Measurements from ENCODE around the gene SMARCAD1.

SMARCAD1 gene, protein sequence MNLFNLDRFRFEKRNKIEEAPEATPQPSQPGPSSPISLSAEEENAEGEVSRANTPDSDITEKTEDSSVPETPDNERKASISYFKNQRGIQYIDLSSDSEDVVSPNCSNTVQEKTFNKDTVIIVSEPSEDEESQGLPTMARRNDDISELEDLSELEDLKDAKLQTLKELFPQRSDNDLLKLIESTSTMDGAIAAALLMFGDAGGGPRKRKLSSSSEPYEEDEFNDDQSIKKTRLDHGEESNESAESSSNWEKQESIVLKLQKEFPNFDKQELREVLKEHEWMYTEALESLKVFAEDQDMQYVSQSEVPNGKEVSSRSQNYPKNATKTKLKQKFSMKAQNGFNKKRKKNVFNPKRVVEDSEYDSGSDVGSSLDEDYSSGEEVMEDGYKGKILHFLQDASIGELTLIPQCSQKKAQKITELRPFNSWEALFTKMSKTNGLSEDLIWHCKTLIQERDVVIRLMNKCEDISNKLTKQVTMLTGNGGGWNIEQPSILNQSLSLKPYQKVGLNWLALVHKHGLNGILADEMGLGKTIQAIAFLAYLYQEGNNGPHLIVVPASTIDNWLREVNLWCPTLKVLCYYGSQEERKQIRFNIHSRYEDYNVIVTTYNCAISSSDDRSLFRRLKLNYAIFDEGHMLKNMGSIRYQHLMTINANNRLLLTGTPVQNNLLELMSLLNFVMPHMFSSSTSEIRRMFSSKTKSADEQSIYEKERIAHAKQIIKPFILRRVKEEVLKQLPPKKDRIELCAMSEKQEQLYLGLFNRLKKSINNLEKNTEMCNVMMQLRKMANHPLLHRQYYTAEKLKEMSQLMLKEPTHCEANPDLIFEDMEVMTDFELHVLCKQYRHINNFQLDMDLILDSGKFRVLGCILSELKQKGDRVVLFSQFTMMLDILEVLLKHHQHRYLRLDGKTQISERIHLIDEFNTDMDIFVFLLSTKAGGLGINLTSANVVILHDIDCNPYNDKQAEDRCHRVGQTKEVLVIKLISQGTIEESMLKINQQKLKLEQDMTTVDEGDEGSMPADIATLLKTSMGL

DNA sequence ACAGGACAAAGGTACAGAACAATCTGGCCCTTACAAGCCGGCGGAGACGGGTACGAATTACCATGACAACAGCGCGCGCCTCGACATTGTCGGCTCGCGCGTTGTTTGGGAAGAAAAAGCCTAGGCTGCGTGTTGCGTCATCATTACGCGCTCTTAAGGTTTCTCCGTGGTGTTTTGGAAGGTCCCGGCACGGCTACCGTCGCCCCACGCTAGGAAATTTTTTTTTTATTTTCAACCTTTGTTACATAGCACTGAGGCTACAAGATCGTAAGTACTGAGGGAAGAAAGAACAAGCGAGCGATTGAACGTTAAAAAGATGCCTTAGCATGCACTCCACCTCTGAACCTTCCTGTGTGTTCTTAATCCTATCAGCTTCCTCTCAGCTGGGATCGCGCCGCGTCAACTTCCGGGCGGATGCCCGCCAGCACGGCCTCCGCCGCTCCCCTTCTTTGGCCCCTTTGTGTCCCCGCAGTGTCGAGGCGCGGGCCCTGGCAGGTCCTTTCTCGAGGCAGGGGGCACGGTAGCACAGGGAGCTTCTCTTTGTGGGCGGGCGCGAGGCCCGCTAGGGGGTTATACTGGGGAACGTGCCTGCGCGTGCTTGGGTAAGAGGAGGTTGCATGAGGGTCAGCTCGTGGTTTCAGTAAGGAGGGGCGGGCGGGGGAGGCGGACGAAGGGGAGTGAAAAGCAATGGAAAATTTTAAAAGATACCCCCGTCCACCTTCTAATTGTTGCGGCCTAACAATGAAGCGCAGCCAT is at the start of gene SMARCAD1:
Gene SMARCAD1 (plus strand): TSS at position 397 of the 756 bp plus-strand sequence. CDS start 530 bp downstream, outside the sequence.
- Mint-ChIP-seq H3K27ac (peak within 1 kb of the TSS; percentile 97), H3K4me3 (peak within 1 kb of the TSS; percentile 95), H3K4me1 (ENCODE audit: low read depth) (peaks cover 37% of the 10 kb centered on the region), H3K9me3 (ENCODE audit: low read depth) (no peaks in the 10 kb centered on the region), H3K27me3 (no peaks in the 10 kb centered on the region), H3K36me3 (peaks cover 14% of the 10 kb centered on the region)

DNA sequence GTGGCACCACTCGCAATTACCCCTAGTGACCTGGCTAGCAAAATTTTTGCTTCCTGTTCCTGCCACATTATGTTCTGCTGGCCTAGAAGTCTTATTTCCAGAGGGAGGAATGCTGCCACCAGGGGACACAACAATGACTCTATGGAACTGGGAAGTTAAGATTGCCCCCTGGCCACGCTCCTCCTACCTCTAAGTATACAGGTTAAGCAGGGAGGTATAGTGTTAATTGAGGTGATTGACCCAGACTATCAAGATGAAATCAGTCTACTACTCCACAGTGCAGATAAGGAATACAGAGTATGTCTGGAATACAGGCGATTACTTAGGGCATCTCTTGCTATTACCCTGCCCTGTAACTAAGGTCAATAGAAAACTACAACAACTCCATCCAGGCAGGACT is 48.8 kb upstream of the SMARCAD1 start:
- Mint-ChIP-seq H3K36me3 (no peaks in the 10 kb centered on the region), H3K27me3 (no peaks in the 10 kb centered on the region), H3K4me1 (ENCODE audit: low read depth) (no peaks in the 10 kb centered on the region), H3K9me3 (ENCODE audit: low read depth) (no peaks in the 10 kb centered on the region), H3K27ac (no peak overlapping the region), H3K4me3 (no peak overlapping the region)

DNA sequence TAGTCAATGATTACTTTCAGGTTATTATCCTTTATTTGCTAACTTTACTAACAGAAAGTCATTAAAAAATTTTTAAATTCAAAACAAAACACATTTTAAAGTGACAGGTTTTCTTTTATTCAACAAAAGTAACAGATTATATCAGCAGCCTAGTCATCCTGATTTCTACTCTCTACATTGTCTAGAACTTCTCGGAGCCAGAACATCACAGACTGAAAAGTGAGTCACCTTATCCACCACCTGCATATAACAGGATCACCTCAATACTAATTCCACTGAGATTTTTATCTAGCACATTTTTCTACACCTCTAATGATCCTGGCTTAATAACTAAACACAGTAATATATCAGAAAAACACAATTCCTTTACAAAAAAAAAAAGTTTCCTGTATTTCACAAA is 47.9 kb upstream of the SMARCAD1 start:
- Mint-ChIP-seq H3K4me3 (no peak overlapping the region), H3K36me3 (no peaks in the 10 kb centered on the region), H3K9me3 (ENCODE audit: low read depth) (no peaks in the 10 kb centered on the region), H3K27ac (no peak overlapping the region), H3K4me1 (ENCODE audit: low read depth) (no peaks in the 10 kb centered on the region), H3K27me3 (no peaks in the 10 kb centered on the region)

DNA sequence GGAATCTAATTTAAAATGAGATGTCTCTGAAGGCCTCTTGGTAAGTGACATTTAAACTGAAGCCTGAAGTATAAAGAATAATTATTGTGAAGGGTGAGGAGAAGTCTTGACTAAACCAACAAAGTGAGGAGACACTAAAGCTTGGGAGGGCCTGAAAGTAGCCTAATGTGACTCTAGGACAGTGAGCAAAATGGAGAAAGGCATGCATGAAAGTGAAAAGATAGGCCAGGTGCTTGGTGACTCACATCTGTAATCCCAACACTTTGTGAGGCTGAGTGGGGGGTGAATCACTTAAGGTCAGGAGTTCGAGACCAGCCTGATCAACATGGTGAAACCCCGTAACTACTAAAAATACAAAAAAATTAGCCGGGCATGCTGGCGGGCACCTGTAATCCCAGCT is 46.9 kb upstream of the SMARCAD1 start:
- Mint-ChIP-seq H3K4me3 (no peak overlapping the region), H3K4me1 (ENCODE audit: low read depth) (no peaks in the 10 kb centered on the region), H3K9me3 (ENCODE audit: low read depth) (no peaks in the 10 kb centered on the region), H3K27ac (no peak overlapping the region), H3K27me3 (no peaks in the 10 kb centered on the region), H3K36me3 (no peaks in the 10 kb centered on the region)

DNA sequence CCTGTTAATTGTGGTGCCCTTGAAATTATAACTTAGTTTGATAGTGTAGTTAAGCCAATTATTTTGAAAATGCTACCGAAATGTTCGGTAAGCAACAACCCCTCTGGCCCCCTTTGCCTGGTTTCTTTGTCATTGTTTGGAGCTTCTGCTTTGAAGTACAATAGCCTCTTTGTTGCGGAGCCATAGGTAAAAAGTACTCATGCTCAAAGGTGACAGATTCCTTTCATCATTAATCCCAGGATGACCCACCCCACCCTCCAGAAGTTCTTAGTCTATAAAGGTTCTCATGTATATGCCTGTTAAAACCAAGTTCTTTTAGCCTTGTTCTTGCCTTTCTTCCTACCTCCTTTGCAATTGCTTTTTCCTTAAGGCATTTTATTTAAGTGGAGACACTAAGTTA is 42.4 kb upstream of the SMARCAD1 start:
- Mint-ChIP-seq H3K27ac (no peak overlapping the region), H3K4me3 (no peak overlapping the region), H3K9me3 (ENCODE audit: low read depth) (no peaks in the 10 kb centered on the region), H3K27me3 (no peaks in the 10 kb centered on the region), H3K4me1 (ENCODE audit: low read depth) (no peaks in the 10 kb centered on the region), H3K36me3 (no peaks in the 10 kb centered on the region)

DNA sequence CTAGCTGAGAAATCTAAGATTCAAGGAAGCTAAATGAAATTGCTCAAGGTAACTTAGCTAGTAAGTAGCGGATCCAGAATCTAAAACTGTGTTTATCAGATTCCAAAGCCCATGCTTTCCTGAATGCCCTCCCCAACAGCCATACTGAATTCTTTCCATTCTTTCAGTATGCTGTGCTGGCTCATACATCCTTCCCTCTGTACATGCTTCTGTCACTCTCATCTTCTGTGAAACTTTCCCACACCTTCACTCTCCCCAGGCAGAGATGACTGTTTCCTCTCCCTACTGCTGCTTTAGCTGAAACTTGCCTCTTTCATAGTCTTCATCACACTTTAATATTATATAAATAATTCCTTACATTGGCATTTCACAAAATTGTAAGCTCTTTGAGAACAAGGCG is 39.3 kb upstream of the SMARCAD1 start:
- Mint-ChIP-seq H3K4me1 (ENCODE audit: low read depth) (no peaks in the 10 kb centered on the region), H3K9me3 (ENCODE audit: low read depth) (peaks cover 3% of the 10 kb centered on the region), H3K27me3 (peaks cover 5% of the 10 kb centered on the region), H3K27ac (no peak overlapping the region), H3K4me3 (no peak overlapping the region), H3K36me3 (no peaks in the 10 kb centered on the region)

DNA sequence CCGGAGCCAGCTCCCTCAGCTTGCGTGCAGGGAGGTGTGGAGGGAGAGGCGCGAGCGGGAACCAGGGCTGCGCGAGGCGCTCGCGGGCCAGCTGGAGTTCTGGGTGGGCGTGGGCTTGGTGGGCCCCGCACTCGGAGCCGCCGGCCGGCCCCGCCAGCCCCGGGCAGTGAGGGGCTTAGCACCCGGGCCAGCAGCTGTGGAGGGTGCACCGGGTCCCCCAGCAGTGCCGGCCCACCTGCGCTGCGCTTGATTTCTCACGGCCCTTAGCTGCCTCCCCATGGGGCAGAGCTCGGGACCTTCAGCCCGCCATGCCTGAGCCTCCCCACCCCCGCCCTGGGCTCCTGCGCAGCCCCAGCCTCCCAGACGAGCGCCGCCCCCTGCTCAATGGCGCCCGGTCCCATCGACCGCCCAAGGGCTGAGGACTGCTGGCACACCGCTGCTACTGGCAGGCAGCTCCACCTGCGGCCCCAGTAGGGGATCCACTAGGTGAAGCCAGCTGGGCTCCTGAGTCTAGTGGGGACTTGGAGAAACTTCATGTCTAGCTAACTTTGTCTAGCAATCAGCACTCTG is 37.8 kb upstream of the SMARCAD1 start:
- Mint-ChIP-seq H3K4me1 (ENCODE audit: low read depth) (no peaks in the 10 kb centered on the region), H3K27ac (no peak overlapping the region), H3K36me3 (no peaks in the 10 kb centered on the region), H3K27me3 (peaks cover 5% of the 10 kb centered on the region), H3K9me3 (ENCODE audit: low read depth) (peaks cover 3% of the 10 kb centered on the region), H3K4me3 (no peak overlapping the region)

DNA sequence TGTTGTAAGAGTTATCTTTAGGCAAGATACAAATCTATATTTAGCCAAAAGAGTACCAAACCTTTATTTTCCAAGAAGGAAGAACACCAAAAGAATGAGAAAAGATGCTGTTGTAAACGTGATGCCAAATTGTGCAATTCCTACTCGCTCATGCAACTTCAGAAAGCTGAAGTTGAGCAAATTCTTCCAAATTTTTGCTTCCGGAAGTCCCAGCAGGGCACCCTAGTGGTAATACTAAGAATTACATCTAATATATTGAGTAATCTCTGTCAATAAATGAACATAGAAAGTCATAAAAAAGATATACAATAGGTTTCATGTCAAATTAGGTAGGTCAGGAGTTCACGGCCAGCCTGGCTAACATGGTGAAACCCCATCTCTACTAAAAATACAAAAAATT is 36.0 kb upstream of the SMARCAD1 start:
- H3K27me3 Mint-ChIP-seq: peaks cover 5% of the 10 kb centered on the region
- no peaks in the 10 kb centered on the region for H3K4me1 Mint-ChIP-seq (ENCODE audit: low read depth)
- H3K36me3 Mint-ChIP-seq: no peaks in the 10 kb centered on the region
- peaks cover 3% of the 10 kb centered on the region for H3K9me3 Mint-ChIP-seq (ENCODE audit: low read depth)
- H3K27ac Mint-ChIP-seq: no peak overlapping the region
- no peak overlapping the region for H3K4me3 Mint-ChIP-seq

DNA sequence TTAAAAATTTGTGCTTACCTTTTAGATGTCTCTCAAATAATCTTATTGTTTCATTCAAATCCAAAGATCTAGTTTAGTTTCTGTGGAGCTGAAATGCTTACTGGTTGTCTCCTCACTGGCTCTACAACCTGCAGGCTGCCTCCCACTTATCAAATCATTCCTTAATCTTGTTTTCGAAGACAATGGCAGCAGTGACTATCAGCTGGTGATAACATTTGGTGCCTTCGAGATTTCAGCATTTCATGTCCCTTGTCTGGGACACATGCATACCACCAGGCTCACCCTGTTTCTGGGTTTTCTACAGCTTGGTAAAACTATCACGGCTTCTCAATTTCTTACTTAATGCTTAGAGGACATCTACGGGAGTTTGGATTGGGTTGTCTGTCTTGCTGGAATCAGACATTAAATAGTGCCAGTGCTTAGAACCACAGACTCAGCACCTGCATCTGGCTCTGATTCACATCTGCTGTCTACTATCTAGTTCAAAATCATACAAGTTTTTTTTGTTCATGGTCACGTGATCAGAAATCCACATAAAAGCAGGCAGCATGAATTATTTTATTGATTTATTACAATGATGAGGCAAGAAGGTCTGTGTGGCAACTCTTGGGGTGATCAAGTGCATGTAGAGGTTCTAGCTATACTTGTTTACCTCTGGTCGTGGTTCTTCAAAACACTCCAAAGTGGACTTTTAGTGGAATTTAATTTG is 32.0 kb upstream of the SMARCAD1 start:
- H3K9me3 Mint-ChIP-seq (ENCODE audit: low read depth): peaks cover 3% of the 10 kb centered on the region

DNA sequence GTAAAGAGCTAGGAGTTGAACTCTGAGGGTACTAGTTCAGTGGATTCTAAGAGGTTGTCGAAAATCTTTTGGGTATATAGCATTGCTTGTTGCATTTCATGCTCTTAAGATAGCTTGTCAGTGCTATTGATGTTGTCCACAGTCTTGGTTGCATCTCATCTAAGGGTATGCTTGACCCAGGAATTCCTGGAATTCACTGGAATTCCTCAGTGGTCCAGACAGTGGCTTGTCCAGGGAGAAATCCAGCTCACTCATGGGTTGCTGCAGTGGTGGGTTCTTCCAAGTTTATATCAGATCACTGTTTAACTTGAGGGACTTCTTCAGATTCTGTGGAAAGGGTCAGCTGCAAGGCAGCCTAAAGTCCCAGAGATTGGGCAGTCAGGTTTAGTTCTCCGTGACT is 29.8 kb upstream of the SMARCAD1 start:
- Mint-ChIP-seq H3K9me3 (ENCODE audit: low read depth) (no peaks in the 10 kb centered on the region), H3K4me1 (ENCODE audit: low read depth) (no peaks in the 10 kb centered on the region), H3K27ac (no peak overlapping the region), H3K36me3 (no peaks in the 10 kb centered on the region), H3K27me3 (peaks cover 7% of the 10 kb centered on the region), H3K4me3 (no peak overlapping the region)

More for the DNA sequence above, 32.0 kb upstream of the SMARCAD1 start:
- H3K27me3 Mint-ChIP-seq: peaks cover 5% of the 10 kb centered on the region
- no peaks in the 10 kb centered on the region for H3K4me1 Mint-ChIP-seq (ENCODE audit: low read depth)
- H3K27ac Mint-ChIP-seq: no peak overlapping the region
- H3K36me3 Mint-ChIP-seq: no peaks in the 10 kb centered on the region
- H3K4me3 Mint-ChIP-seq: no peak overlapping the region

DNA sequence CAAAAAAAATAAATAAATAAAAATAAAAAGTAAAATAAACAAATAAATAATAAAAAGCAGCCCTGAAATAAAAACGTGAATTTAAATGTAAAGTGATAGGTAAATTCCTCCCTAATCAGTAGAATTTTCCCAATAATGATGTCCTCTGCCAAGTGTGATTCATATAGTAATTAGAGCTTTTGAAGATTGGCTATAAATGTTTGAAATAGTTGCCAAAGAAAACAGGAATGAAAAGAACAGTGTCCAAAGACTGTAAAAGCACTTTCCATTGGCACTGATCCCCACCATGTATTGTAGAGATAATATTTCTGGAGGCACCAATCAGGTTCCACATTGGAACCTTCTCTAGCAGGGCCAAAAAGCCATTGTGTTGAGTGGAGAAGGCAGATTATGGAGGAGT is 25.9 kb upstream of the SMARCAD1 start:
- Mint-ChIP-seq H3K4me1 (ENCODE audit: low read depth) (no peaks in the 10 kb centered on the region), H3K27ac (no peak overlapping the region), H3K36me3 (no peaks in the 10 kb centered on the region), H3K4me3 (no peak overlapping the region), H3K9me3 (ENCODE audit: low read depth) (no peaks in the 10 kb centered on the region), H3K27me3 (peaks cover 9% of the 10 kb centered on the region)

DNA sequence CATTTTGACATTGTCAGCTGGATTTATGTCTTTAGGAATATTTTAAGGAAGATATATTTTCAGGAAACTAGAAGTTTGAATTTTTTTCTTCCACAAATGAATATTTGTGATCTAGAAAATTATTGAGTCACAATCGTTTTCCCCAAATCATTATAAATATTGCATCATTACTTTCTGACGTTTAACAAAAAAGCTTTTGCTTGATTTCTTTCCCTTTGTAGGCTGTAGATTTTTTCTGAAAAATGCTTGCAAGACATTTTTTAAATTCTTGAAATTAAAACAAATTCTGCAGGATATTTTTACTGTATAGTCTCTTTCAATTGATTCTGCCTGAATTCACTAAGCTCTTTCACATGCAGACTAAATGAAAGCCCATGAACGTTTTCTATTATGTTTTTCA is 4.9 kb upstream of the SMARCAD1 start:
- Mint-ChIP-seq H3K9me3 (ENCODE audit: low read depth) (peaks cover 10% of the 10 kb centered on the region), H3K4me1 (ENCODE audit: low read depth) (peaks cover 6% of the 10 kb centered on the region), H3K27me3 (peaks cover 10% of the 10 kb centered on the region), H3K27ac (no peak overlapping the region), H3K36me3 (no peaks in the 10 kb centered on the region), H3K4me3 (no peak overlapping the region)

DNA sequence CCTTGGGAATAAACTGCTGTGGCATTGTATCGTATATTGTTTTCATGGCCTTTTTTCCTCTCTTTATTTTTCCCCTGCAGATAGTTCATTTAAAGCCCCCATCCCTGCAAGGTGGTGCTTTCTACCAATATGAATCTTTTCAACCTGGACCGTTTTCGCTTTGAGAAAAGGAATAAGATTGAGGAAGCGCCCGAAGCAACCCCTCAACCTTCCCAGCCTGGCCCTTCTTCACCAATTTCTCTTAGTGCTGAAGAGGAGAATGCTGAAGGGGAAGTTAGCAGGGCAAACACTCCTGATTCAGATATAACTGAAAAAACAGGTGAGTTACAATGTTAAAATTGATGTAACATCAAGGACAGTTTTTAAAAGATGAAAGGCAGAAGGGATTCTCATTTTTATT is 601 bp downstream of the SMARCAD1 start:
- H3K4me3 Mint-ChIP-seq: peak overlapping the region; percentile 95
- peaks cover 42% of the 10 kb centered on the region for H3K4me1 Mint-ChIP-seq (ENCODE audit: low read depth)
- no peaks in the 10 kb centered on the region for H3K9me3 Mint-ChIP-seq (ENCODE audit: low read depth)
- no peaks in the 10 kb centered on the region for H3K27me3 Mint-ChIP-seq
- peaks cover 19% of the 10 kb centered on the region for H3K36me3 Mint-ChIP-seq
- peak overlapping the region; percentile 97 for H3K27ac Mint-ChIP-seq

DNA sequence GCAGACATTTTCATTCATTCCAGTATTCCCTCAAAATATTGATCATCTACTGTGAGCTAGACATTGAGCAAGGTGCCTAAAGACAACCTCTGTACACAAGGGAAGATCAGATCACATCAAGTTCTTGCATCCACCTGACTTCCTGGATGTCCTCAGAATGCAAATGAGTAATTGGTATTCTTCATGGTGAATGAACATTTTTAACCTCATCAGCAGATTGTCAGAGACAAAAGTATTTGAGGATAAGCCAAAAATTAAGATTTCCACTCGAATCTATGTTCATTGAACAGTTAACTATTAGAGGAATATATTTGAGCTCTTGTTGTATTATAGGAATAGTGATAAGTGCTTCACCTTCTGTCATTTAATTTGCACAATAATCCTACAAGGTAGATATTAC is 1.3 kb downstream of the SMARCAD1 start:
- no peaks in the 10 kb centered on the region for H3K9me3 Mint-ChIP-seq (ENCODE audit: low read depth)
- no peaks in the 10 kb centered on the region for H3K27me3 Mint-ChIP-seq
- peaks cover 25% of the 10 kb centered on the region for H3K36me3 Mint-ChIP-seq
- peaks cover 48% of the 10 kb centered on the region for H3K4me1 Mint-ChIP-seq (ENCODE audit: low read depth)
- H3K4me3 Mint-ChIP-seq: peak overlapping the region; percentile 95
- peak overlapping the region; percentile 97 for H3K27ac Mint-ChIP-seq
